B cell (primary cell): Measurements from ENCODE around the gene ELMO1. TPM values are rescaled to one million over a fixed set of nuclear protein-coding genes. Genes with fewer than 3 reads are reported as not detected.

Source experiments
- ATAC-seq: fragments of 200-7000 bp; cut with Tn5 transposase; one replicate; pipeline ENCODE4 v1.10.0; 2021; ENCODE audit warnings: low read depth, mild to moderate bottlenecking, moderate number of reproducible peaks, moderate library complexity
- CTCF ChIA-PET: fragments of 350-600 bp; sonication (Branson Sonifier 250); formaldehyde crosslinking; loops from one replicate; lab custom pipeline; 2021; ENCODE audit warnings: antibody characterized with exemption, inconsistent platforms; lab: Charles Lee
- POLR2A ChIA-PET: fragments of 350-600 bp; sonication (Branson Sonifier 250); formaldehyde crosslinking; loops from one replicate; lab custom pipeline; 2021; ENCODE audit warnings: antibody characterized with exemption; lab: Charles Lee
- DNase-seq: peaks from one replicate; pipeline ENCODE4 v3.0.0; 2013
- H2AFZ ChIP-seq: 2 replicates; pipeline ENCODE4 v1.6.1; 2012; ENCODE audit warnings: mild to moderate bottlenecking, low read depth, low read length; ENCODE audit not compliant: insufficient read depth, poor library complexity, severe bottlenecking
- H3K27ac ChIP-seq, 2 donors: 1 replicate in 1 of 2; 2 replicates in 1 of 2; pipeline ENCODE4 v1.5.1; 2012 to 2013; ENCODE audit warnings: low read length in 2 of 2, mild to moderate bottlenecking in 2 of 2, moderate library complexity in 1 of 2
- H3K27me3 ChIP-seq, 4 experiments: fragments of 200-600 bp in 1 of 4; sonication (generic) in 1 of 4; replicated peaks in 1 of 4; 1 replicate in 2 of 4; 2 replicates in 2 of 4; pipeline versions ENCODE4 v1.6.1 to v1.7.0; 2013 to 2016; ENCODE audit warnings: low read length in 3 of 4, mild to moderate bottlenecking in 2 of 4, mixed read lengths in 1 of 4, moderate library complexity in 1 of 4; ENCODE audit not compliant: insufficient read depth in 4 of 4, control insufficient read depth in 3 of 4; ENCODE audit errors: control extremely low read depth in 1 of 4
- H3K36me3 ChIP-seq, 2 experiments: replicated peaks in 1 of 2; 1 replicate in 1 of 2; 2 replicates in 1 of 2; pipeline versions ENCODE4 v1.6.1 to v1.7.1; 2013; ENCODE audit warnings: low read length in 1 of 2; ENCODE audit not compliant: insufficient read depth in 2 of 2, control insufficient read depth in 1 of 2; ENCODE audit errors: control extremely low read depth in 1 of 2, extremely low read depth in 1 of 2
- H3K4me1 ChIP-seq, 2 donors: fragments of 200-600 bp in 1 of 2; sonication (generic) in 1 of 2; 1 replicate in 1 of 2; 2 replicates in 1 of 2; pipeline versions ENCODE4 v1.5.1 to v1.6.1; 2013 to 2017; ENCODE audit warnings: low read length in 2 of 2; ENCODE audit not compliant: control insufficient read depth in 2 of 2, insufficient read depth in 2 of 2
- H3K4me2 ChIP-seq: replicated peaks from 2 replicates; pipeline ENCODE3; 2012; ENCODE audit warnings: mild to moderate bottlenecking, low read depth, low read length; ENCODE audit not compliant: poor library complexity, severe bottlenecking
- H3K4me3 ChIP-seq, 5 experiments: fragments of 200-600 bp in 1 of 5; sonication (generic) in 1 of 5; 1 replicate in 3 of 5; 2 replicates in 2 of 5; pipeline versions ENCODE4 v1.5.1 to v1.7.0; 2011 to 2016; ENCODE audit warnings: low read length in 4 of 5, mild to moderate bottlenecking in 4 of 5, low read depth in 2 of 5, control low read depth in 1 of 5, moderate library complexity in 1 of 5; ENCODE audit not compliant: insufficient read depth in 1 of 5; ENCODE audit errors: control extremely low read depth in 1 of 5, extremely low read depth in 1 of 5
- H3K79me2 ChIP-seq: fragments of 200-600 bp; sonication (generic); one replicate; pipeline ENCODE4 v1.6.0; 2016; ENCODE audit warnings: low read length; ENCODE audit not compliant: control insufficient read depth, insufficient read depth
- H3K9ac ChIP-seq: fragments of 200-600 bp; sonication (generic); 2 replicates; pipeline ENCODE4 v1.6.1; 2017; ENCODE audit warnings: mild to moderate bottlenecking, low read length, moderate library complexity
- H3K9me3 ChIP-seq, 3 donors: one replicate each; pipeline versions ENCODE4 v1.6.1 to v1.7.1; 2013; ENCODE audit warnings: low read length in 2 of 3; ENCODE audit not compliant: control insufficient read depth in 2 of 3, insufficient read depth in 1 of 3; ENCODE audit errors: control extremely low read depth in 1 of 3
- H4K20me1 ChIP-seq: 2 replicates; pipeline ENCODE4 v1.6.0; 2012; ENCODE audit warnings: mild to moderate bottlenecking, low read length; ENCODE audit not compliant: insufficient read depth, control insufficient read depth, poor library complexity, severe bottlenecking
- H3K27ac Mint-ChIP-seq: one replicate; pipeline ENCODE4 v1.8.0; 2021; ENCODE audit warnings: mixed read lengths
- H3K27me3 Mint-ChIP-seq: one replicate; pipeline ENCODE4 v1.8.0; 2021; ENCODE audit warnings: mixed read lengths
- H3K4me1 Mint-ChIP-seq: one replicate; pipeline ENCODE4 v1.8.0; 2021; ENCODE audit warnings: mixed read lengths
- H3K4me3 Mint-ChIP-seq: one replicate; pipeline ENCODE4 v1.8.0; 2021; ENCODE audit warnings: mixed read lengths
- H3K9me3 Mint-ChIP-seq: one replicate; pipeline ENCODE4 v1.8.0; 2022; ENCODE audit warnings: mixed read lengths; ENCODE audit not compliant: insufficient read depth
- CTCF ChIP-seq: fragments of 200-600 bp; IDR thresholded peaks from one replicate; pipeline ENCODE4 v1.8.0; 2022; ENCODE audit warnings: antibody characterized with exemption, mild to moderate bottlenecking
- EZH2 ChIP-seq: IDR thresholded peaks from 2 replicates; pipeline ENCODE4 v1.6.1; 2012; ENCODE audit warnings: borderline replicate concordance, low read depth, mild to moderate bottlenecking, moderate library complexity, low read length; ENCODE audit not compliant: insufficient read depth, poor library complexity, severe bottlenecking
- WGBS: methylation state at CpG from one replicate; pipeline ENCODE4 v1.1.5; 2013; ENCODE audit warnings: missing lambda C conversion rate; ENCODE audit not compliant: insufficient coverage; 5-methylcytosine and 5-hydroxymethylcytosine counted together
- intact Hi-C: fragments of 100-400 bp; cut with micrococcal nuclease; formaldehyde crosslinking; loops from one replicate; pipeline ENCODE4 v1.10.0; 2022
- polyA plus RNA-seq: library from polyadenylated mRNA; depleted of rRNA; stranded (reverse); fragments of >200 nt; gene quantifications from 2 replicates; pipeline ENCODE4 v1.2.3, GENCODE V29; 2012
- total RNA-seq, 2 donors: library from RNA; stranded (reverse); fragments of 120-200 nt in 1 of 2; gene quantifications; 1 replicate in 1 of 2; 2 replicates in 1 of 2; pipeline versions ENCODE4 v1.2.3 to v1.2.4, GENCODE V29; 2013 to 2022

ELMO1 gene
- total and polyA plus RNA-seq, 2 donors (not counting 1 experiment from before 2014, with no cell fraction given), result 44.7 to 177 TPM

GRCh38 chr7:37128327-37129034 lies 320.2 kb downstream of the ELMO1 start:
- peaks cover 2% of the 10 kb centered on the region for H3K4me1 Mint-ChIP-seq
- Histone ChIP-seq H3K27me3 (no peaks in the 10 kb centered on the region), H3K27ac (no peak overlapping the region), H3K4me3 (no peak overlapping the region), H3K79me2 (peaks cover 24% of the 10 kb centered on the region), H3K4me1 (no peaks in the 10 kb centered on the region), H2AFZ (no peak overlapping the region), H3K36me3 (peaks cover 5 to 47% of the 10 kb centered on the region in 2 experiments), H4K20me1 (no peaks in the 10 kb centered on the region), H3K9me3 (peaks cover 0 to 3% (median 0%) of the 10 kb centered on the region in 3 donors), H3K9ac (no peak overlapping the region), H3K4me2 (no peak overlapping the region)
- intact Hi-C loops, result no loop called here
- H3K9me3 Mint-ChIP-seq, result peaks cover 6% of the 10 kb centered on the region
- ChIA-PET CTCF (no interaction called here), POLR2A (no interaction called here)
- DNase-seq (no peak), ATAC-seq (no peak)
- TF ChIP-seq CTCF (no peak), EZH2 (no peak)
- no peaks in the 10 kb centered on the region for H3K27me3 Mint-ChIP-seq
- H3K4me3 Mint-ChIP-seq, result no peak overlapping the region
- H3K27ac Mint-ChIP-seq, result no peak overlapping the region
- 100% methylated on average over 4 of the region's 4 CpGs for WGBS

DNA sequence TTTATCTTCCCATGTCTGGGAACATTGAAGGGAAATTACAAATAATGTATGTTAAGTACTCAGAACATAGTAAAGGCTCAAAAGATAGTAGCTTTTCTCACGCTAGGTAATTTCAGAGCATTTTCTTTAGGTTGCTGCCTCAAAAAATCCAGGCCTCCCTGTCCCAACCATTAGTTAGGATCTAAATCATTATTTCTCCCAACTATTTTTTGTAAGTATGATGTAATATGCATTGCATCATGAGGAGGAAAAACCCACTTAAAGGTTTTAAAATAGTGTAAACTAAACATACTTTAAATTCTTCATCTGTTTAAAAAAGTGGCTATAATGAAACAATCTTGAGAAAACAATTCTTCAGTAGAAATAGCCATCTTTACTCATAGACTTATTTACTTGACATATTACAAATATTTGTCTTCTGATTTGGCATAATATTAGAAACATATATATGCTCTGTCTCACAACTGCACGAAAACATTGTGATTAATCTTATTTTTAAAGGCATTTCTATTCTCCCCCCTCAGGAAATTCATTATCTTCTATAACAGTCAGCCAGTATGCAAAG lies 329.3 kb downstream of the ELMO1 start:
- ChIA-PET POLR2A (no interaction called here), CTCF (interaction anchor here (0.7 kb wide), 1 partner anchor 63 kb away, joined by 3 read pairs; no protein-coding TSS in a partner anchor)
- Histone ChIP-seq H2AFZ (no peak overlapping the region), H3K36me3 (peaks cover 0 to 6% of the 10 kb centered on the region in 2 experiments), H3K4me3 (no peak overlapping the region), H4K20me1 (peaks cover 24% of the 10 kb centered on the region), H3K27me3 (no peaks in the 10 kb centered on the region), H3K4me2 (no peak overlapping the region), H3K4me1 (no peaks in the 10 kb centered on the region), H3K79me2 (peaks cover 6% of the 10 kb centered on the region), H3K27ac (no peak overlapping the region), H3K9ac (no peak overlapping the region), H3K9me3 (peaks cover 0 to 8% (median 0%) of the 10 kb centered on the region in 3 donors)
- H3K4me1 Mint-ChIP-seq, result peaks cover 36% of the 10 kb centered on the region
- intact Hi-C loops, result no loop called here
- ATAC-seq (no peak), DNase-seq (no peak)
- no peaks in the 10 kb centered on the region for H3K27me3 Mint-ChIP-seq
- no CpG with 5 or more reads among the region's 2 CpGs for WGBS
- H3K9me3 Mint-ChIP-seq, result no peaks in the 10 kb centered on the region
- no peak overlapping the region for H3K4me3 Mint-ChIP-seq
- TF ChIP-seq EZH2, result no peak
- TF ChIP-seq CTCF, result no peak
- no peak overlapping the region for H3K27ac Mint-ChIP-seq
